HL-60/S4 treated with phorbol 12-myristate 13-acetate at 8.2 ng/mL for 4 days and 3 days (cell line): Measurements from ENCODE around the gene SRSF8.
"Not testable (repeated sequence)": the region's sequence is repeated elsewhere in the genome, so short reads cannot be mapped to it uniquely, and the experiment has no call there.

Experiments used
- in situ Hi-C: fragments of 300-500 bp; cut with MboI; formaldehyde crosslinking; loops from 2 replicates; pipeline ENCODE4 v1.15.0; 2022; ENCODE audit warnings: low sequenced_read_pairs

The SRSF8 gene

DNA sequence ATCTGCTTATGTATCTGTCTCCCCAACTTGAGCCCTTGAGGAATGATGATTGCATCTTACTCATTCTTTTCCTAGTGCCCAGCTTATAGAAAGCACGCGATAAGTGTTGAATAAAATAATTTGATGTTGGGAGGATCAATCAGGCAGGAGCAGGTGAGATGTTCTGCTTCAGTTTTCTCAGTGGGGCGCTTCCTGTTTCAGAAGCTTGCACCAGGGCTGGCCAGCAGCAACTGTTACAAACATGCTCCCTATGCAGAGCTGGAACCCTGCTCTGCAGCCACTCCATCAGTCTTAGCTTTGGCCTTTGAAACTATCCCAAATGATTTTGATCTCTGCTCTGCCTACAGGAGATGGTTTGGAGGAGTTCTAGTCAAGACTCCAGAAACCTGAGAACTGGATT lies 26.8 kb downstream of the SRSF8 start:
- in situ Hi-C loops: no loop called here

DNA sequence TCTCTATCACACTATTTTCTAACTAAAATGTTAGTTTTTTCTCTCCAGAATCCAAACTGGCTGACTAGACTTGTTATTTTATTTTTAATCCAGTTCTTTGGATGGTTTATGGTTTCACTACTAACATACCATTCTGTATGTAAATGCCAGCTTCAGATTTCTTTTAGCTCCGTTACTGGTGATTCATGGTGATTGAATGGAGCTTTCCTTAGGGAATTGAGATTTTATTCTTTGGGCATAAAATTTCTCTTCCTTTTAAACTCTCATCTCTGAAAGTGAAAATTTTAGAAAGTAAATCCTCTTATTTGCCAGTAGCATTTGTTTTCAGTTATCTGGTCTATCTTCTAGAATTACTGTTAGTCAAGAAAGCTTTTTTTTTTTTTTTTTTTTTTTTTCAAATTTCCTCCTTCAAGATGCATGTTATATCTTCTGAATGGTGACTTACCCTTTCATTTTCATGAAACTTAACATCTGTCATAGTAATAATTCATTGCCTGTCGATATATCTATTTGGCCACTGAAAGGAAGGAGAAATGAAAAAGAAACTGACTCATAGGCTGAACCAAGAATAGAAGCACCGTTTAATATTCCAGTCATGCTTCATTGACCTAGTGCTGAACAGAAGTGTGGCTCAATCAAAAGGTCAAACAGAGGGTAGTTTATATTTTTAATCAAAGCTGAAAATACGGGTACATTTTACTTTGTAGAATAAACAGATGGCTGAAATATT lies 29.3 kb downstream of the SRSF8 start:
- in situ Hi-C loops: no loop called here

DNA sequence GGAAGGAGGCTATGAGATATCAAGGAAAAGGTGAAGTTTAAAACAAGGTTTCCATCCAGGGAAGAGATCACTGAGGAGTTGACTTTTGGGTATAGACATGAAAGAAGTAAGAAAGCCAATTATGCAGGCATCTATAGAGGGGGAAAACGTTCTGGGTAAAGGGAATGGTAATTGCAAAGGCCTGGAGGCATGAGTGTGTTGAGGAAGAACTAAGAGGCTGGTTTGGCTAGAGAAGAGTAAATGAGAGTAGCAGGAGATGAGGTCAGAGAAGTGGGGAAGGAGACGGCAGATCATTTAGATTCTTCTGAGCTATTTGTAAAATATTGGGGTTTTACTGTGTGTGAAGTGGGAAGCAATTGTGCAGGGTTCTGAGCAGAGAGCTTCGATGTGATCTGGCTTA lies 30.5 kb downstream of the SRSF8 start:
- in situ Hi-C loops: no loop called here

DNA sequence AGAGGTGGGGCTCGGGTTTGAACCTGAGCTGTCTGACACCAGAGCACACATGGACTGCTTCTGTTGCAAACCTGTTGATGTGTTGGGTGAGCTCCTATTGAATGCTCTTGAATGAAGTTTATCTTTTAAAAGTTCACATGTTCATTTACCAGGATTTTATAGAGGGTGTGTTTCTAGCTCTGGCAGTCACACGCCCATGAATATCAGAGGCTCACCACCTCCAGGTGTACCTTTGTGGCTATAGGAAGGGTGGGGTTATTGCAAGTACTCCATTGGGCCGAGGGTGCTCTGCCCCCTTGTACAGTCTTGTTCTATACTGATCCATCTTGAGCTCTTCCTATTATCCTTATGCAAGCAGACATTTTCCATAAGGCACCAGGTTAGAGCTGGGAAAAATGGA lies 32.1 kb downstream of the SRSF8 start:
- in situ Hi-C loops: no loop called here

DNA sequence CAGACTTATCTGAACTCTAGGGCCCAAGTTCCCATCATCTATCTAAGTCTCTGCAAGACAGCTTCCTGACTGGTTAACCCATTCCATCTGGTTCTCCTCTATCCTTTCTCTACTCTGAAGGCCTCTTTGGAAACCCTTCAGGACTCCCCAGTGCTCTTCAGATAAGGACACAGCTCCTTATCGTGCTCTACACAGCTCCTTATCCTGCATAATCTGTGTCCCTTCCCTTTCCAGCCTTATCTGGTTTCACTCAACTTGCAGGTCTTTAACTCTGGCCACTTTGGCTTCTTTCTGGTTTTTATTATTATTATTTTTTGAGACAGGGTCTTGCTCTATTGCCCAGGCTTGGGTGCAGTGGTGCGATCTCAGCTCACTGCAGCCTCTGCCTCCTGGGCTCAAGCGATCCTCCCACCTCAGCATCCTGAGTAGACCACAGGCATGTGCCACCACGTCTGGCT lies 33.5 kb downstream of the SRSF8 start:
- in situ Hi-C loops: no loop called here

DNA sequence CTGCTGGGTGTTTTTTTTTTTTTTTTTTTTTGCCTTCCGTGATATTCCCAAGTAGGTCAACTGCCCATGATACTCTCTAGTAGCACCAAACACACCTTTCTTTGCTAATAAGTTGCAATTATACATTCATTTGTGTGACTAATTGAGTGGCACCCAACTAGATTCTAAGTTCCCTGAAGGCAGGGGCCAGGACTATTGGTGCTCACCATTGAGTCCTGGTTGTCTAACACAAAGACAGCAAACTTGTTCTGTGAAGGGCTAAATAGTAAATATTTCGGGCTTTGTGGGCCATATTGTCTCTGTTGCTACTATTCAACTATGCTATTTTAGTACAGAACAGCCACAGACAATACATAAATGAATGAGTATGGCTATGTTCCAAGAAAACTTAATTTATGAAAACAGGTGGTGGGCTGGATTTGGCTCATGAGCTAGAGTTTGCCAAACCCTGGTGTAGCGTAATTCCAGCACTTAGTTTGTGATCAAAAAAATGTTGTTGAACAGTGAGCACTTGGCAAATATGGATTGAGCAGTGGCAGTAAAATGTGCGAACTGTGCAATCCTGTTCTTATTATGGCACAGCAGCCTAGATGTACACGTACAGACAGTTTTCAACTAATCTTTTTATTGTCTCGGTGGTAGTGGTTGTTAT lies 34.3 kb downstream of the SRSF8 start:
- in situ Hi-C loops: no loop called here

DNA sequence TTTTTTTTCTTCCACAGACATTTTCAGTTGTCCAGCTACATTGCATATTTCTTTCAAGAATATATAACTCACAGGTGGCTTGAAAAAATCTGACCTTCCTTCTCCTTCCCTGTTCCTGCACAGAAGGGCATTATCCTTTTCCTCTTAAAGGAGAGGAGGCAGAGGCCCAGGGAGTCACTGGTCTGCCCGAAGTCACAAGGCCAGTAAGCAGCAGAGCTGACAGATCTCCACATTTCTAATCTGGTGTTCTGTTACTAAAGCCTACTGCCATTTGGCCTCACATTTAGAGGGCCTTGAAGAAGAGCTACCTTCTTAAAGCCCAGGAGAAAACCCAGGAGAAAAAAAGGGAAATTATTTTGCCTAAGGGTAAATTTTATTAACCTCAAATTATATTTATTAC lies 35.2 kb downstream of the SRSF8 start:
- in situ Hi-C loops: no loop called here

DNA sequence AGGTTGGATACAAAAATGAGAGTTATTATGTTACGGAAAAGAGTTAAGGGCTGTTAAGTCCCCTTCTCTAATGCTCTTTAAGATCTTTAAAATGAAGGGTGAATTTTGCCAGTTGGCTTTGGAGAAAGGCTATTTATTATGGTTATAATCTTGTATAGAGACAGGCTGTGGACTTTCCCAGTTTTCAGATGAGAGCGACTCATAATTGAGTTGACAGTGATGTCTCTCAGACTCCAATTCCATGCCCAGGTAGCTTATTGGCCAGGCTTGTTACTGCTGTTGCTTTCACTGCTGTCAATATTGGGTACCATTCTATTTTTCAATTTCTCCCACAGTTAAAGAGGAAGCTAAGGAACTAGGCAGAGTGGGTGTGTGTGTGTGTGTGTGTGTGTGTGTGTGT lies 36.0 kb downstream of the SRSF8 start:
- in situ Hi-C loops: no loop called here

DNA sequence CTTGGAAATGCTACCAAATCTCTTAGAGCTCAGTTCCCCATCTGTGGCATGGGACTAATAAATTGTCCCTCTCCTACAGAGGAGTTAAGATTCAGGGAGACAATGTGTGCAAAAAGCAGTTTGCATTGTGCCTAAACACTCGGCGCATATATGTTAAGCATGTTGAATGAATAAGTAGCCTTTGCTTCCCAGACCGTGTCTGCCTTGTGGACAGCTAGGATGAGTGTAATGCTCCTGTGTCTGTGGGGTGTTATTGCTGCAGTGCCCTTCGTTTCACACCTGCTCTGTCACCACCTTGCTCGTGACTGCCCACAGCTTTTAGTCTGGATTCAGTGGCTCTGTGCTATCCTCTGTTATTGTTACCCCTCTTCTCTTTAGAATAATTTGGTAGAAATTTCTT lies 37.0 kb downstream of the SRSF8 start:
- in situ Hi-C loops: no loop called here

DNA sequence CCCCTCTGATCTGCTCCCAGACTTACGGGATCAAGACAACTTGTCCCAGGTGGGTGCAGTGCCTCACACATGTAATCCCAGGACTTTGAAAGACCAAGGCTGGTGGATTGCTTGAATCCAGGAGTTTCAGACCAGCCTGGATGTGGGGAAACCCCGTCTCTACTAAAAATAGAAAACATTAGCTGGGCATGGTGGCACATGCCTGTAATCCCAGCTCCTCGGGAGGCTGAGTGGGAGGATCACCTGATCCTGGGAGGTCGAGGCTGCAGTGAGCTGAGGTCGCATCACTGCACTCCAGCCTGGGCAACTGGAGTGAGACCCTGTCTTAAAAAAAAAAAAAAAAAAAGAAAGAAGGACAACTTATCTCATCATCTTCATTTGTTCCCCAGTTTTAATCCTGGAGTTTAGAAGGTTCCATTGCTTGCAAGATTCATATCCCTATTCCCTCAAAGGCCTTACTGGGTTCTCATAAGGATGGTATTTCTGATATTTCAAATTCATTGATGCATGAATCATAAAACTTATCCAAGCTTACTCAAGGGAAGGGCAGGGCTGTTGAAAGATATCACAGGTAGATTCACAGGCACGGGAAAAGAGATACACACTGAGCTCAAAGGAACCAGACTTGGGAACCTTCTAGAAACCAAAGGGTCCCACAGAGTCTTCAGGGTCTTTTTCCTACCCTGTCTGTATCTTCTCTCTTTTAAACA lies 37.6 kb downstream of the SRSF8 start:
- in situ Hi-C loops: no loop called here

DNA sequence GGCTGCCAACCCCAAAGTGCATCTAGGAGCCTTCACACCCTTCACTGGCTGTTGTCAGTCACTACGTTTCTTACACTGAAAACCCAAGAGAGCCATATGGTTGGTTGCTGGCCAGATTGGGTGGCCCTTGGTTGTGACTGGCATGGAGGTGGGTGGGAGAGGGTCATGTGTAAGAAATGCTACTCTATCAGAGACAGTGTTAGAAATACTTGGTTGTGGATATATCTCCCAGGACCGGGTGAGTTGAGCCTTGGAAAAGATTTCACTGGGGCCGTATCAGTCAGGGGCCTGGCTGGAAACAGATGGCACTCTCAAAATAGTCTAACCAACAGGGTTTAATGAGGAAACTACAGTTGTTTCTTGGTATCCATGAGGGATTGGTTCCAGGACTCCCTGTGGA lies 38.1 kb downstream of the SRSF8 start:
- in situ Hi-C loops: no loop called here

DNA sequence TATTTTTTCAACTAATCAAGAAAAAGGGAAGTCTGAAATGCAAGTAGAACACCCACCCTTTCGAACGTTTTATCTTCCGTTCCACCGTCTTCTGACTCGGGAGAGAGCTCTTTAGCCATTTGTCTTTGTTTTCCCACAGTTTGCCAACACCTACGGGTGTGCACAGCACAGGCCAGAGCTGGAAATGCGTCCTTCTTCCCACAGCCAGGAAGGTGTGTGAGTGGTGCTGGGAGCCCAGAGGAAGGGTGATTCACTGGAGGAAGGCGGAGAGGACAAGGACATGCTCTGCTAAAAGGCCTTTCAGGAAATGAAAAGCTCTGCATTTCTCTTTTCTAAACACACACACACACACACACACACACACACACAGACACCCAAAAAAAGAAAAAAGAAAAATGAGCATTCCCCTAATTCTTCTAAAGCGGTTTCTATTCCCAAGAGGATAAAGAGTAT lies 41.5 kb downstream of the SRSF8 start:
- in situ Hi-C loops: no loop called here

DNA sequence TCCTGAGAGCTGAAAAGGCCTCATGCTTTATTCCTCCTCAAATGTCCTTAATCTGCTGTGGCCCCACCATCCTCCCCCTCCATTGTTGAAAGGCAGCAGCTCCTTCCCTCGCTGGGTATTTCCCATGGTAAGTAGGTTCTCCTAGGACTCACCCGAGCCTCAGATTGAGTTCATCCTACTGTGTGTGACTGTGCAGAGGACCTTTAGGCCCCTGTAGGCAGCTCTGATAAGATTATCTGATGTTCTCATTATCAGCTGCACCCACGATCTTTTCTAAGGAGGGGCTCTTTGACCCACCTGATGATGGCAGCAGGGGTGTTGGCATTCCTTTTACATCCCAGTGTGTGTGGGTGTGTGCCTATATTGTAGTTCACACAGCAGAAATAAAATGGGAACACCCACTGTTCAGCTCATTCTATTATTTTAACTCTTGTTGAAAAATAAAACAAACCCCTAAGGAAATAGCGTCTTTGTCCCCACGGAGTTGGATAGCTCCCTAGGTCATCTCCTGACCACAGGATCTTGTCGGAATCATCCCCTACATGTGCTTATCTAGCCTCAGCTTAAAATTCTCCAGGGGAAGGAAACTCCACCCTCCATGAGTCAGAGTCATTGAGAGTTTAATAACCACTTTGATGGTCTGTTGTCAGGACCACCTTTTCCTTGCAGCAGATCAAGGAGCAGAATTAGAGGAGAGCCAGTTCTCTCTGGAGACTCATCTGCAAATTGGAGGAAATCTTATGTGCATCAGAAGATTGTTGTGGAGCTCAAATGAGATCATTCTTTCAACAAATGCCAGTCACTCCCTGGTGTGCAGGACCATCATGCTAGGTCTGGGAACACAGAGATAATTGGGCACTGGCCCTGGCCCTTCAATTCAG lies 42.2 kb downstream of the SRSF8 start:
- in situ Hi-C loops: no loop called here

DNA sequence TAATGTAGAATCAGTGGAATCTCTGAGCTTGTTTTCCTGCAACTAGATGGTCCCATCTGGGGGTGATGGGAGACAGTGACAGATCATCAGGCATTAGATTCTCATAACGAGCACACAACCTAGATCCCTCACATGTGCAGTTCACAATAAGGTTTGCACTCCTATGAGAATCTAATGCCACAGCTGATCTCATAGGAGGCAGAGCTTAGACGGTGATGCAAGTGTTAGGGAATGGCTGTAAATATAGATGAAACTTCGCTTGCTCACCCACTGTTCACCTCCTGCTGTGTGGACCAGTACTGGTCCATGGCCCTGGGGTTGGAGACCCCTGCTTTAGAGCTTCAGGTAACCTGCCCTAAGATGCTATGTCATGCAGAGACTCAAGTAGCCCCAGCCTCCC lies 44.8 kb downstream of the SRSF8 start:
- in situ Hi-C loops: not testable (repeated sequence)

DNA sequence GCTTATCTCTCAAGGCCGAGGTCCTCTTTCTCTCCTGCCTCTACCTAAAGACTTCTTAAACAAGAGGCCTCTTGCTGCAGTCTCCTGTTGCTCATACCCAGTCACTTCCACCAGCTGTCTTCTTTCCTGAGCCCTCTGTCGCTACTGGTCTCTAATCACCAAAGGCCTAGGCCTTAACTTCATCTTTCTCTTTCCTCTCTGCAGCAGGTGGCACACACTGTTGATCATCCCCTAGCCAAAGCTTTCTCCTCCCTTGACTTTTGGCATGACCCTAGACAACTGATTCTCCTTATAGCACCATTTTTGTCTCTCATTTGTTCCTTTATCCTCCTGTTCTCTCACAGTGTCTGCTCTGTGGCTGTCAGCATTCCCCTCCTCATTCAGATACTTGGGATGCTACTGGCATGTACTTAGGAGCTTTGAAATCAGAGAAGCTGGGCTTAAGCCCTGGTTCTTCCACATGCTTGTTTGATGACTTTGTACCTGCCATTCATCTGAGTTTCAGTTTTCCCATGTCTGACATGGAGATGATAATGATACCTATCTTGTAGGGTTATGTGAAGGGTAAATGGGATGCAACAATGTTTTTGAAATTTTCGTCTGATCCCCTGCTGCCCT lies 45.3 kb downstream of the SRSF8 start:
- in situ Hi-C loops: no loop called here

DNA sequence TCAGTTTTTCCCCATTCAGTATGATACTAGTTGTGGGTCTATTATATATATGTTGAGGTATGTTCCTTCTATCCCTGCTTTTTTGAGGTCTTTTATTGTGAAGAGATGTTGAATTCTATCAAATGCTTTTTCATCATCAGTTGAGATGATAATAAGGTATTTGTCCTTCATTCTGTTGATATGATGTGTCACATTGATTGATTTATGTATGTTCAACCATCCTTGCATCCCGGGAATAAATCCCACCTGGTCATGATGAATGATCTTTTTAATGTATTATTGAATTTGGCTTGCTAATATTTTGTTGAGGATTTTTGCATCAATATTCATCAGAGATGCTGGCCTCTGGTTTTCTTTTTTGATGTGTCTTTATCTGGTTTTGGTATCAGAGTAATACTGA lies 48.9 kb downstream of the SRSF8 start:
- in situ Hi-C loops: no loop called here

DNA sequence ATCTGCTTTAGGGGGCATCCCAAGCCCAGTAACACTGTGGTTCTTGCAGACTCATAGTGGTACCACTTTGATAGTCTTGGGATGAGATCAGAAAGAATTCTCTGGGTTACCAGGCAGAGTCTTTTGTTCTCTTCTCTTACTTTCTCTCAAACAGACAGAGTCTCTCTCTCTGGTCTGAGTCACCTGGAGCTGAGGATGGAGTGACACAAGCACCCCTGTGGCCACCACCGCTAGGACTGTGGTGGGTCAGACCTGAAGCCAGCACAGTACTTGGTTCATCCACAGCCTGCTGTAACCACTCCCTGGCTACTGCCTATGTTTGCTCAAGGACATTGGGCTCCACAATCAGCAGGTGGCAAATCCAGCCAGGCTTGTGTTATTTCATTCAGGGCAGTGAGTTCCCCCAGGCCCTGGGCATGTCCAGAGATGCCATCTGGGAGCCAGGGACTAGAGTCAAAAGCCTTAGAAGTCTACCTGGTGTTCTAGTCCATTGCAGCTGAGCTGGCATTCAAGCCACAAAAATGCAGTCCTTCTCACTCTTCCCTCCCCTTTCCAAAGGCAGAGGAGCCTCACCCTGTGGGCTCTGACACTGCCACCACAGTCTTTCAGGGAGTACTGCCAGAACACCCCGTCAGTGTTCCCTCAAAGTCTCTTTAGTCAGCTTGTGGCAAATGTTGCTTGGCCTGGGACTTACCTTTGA lies 52.8 kb downstream of the SRSF8 start:
- in situ Hi-C loops: no loop called here
